Endothelial cell of umbilical vein (primary cell): Measurements from ENCODE around the gene SLC12A3. TPM values are rescaled to one million over a fixed set of nuclear protein-coding genes. Genes with fewer than 3 reads are reported as not detected.

Source experiments
- BruUV-seq: library from RNA; stranded (reverse); fragments of 400-500 nt; replicated peaks from 2 replicates; lab custom pipeline; 2021; lab: Mats Ljungman, UMichigan
- CTCF ChIA-PET: fragments of 300-600, 350-600 bp; sonication (Branson Sonifier 250); formaldehyde crosslinking; loops from one replicate; lab custom pipeline; 2021; ENCODE audit warnings: antibody characterized with exemption, inconsistent platforms; lab: Charles Lee
- POLR2A ChIA-PET: fragments of 300-600, 350-600 bp; sonication (Branson Sonifier 250); formaldehyde crosslinking; loops from one replicate; lab custom pipeline; 2021; ENCODE audit warnings: antibody characterized with exemption, inconsistent platforms; lab: Charles Lee
- DNase-seq: peaks from one replicate; pipeline ENCODE4 v3.0.0-alpha.2; 2011; ENCODE audit warnings: low read depth, low spot score
- FAIRE-seq: peaks from 2 replicates; lab custom pipeline; 2011; peaks lifted over from hg19 to GRCh38; lab: Jason Lieb, UNC
- H2AFZ ChIP-seq: 2 replicates; pipeline ENCODE4 v1.6.0; 2012; ENCODE audit warnings: low read depth, low read length, control low read depth, inconsistent platforms
- H3K27ac ChIP-seq: 2 replicates; pipeline ENCODE4 v1.5.1; 2011; ENCODE audit warnings: low read depth, mild to moderate bottlenecking, control low read depth, low read length, moderate library complexity; ENCODE audit not compliant: insufficient read depth
- H3K27me3 ChIP-seq, 2 experiments: 2 replicates each; pipeline versions ENCODE4 v1.6.0 to v1.6.1; 2011; ENCODE audit warnings: low read length in 2 of 2, mixed read lengths in 1 of 2; ENCODE audit not compliant: control insufficient read depth in 2 of 2, insufficient read depth in 2 of 2
- H3K36me3 ChIP-seq, 2 experiments: 2 replicates in 1 of 2; 3 replicates in 1 of 2; pipeline ENCODE4 v1.5.1; 2011; ENCODE audit warnings: low read length in 2 of 2, mild to moderate bottlenecking in 1 of 2, moderate library complexity in 1 of 2; ENCODE audit not compliant: control insufficient read depth in 2 of 2, insufficient read depth in 2 of 2; ENCODE audit errors: extremely low read depth in 1 of 2
- H3K4me1 ChIP-seq: 3 replicates; pipeline ENCODE4 v1.5.1; 2011; ENCODE audit warnings: mild to moderate bottlenecking, low read length; ENCODE audit not compliant: control insufficient read depth, insufficient read depth; ENCODE audit errors: extremely low read depth
- H3K4me2 ChIP-seq: 2 replicates; pipeline ENCODE4 v1.6.1; 2011; ENCODE audit warnings: low read length, control low read depth, mixed read lengths; ENCODE audit not compliant: insufficient read depth
- H3K4me3 ChIP-seq, 3 experiments: fragments of 200-600 bp in 1 of 3; sonication (generic), shearing (Covaris generic) in 1 of 3; replicated peaks in 1 of 3; 2 replicates each; pipeline ENCODE4 v1.5.1; 2011 to 2016; ENCODE audit warnings: control low read depth in 3 of 3, low read length in 3 of 3, mild to moderate bottlenecking in 2 of 3, inconsistent platforms in 1 of 3, low read depth in 1 of 3, moderate library complexity in 1 of 3; ENCODE audit not compliant: insufficient read depth in 1 of 3
- H3K79me2 ChIP-seq: 2 replicates; pipeline ENCODE4 v1.6.0; 2012; ENCODE audit warnings: low read length, inconsistent platforms; ENCODE audit not compliant: control insufficient read depth, insufficient read depth
- H3K9ac ChIP-seq: replicated peaks from 2 replicates; pipeline ENCODE3; 2011; ENCODE audit warnings: low read length, control low read depth; ENCODE audit not compliant: insufficient read depth; ENCODE audit errors: extremely low read depth
- H3K9me1 ChIP-seq: replicated peaks from 3 replicates; pipeline ENCODE4 v1.6.0; 2011; ENCODE audit warnings: mild to moderate bottlenecking, low read length; ENCODE audit not compliant: control insufficient read depth, insufficient read depth; ENCODE audit errors: extremely low read depth
- H3K9me3 ChIP-seq: replicated peaks from 2 replicates; pipeline ENCODE4 v1.5.1; 2012; ENCODE audit warnings: low read length, inconsistent platforms; ENCODE audit not compliant: control insufficient read depth, insufficient read depth
- H4K20me1 ChIP-seq: replicated peaks from 2 replicates; pipeline ENCODE3; 2011; ENCODE audit warnings: mild to moderate bottlenecking, low read length; ENCODE audit not compliant: control insufficient read depth, insufficient read depth; ENCODE audit errors: extremely low read depth
- CTCF ChIP-seq, 2 donors: IDR thresholded peaks; 1 replicate in 1 of 2; 2 replicates in 1 of 2; pipeline ENCODE4 v1.5.1; 2011; ENCODE audit warnings: low read length in 2 of 2, mild to moderate bottlenecking in 2 of 2, moderate library complexity in 2 of 2, control low read depth in 1 of 2, inconsistent platforms in 1 of 2, low read depth in 1 of 2; ENCODE audit not compliant: insufficient read depth in 1 of 2; ENCODE audit errors: extremely low read depth in 1 of 2
- EZH2 ChIP-seq: IDR thresholded peaks from 2 replicates; pipeline ENCODE4 v1.6.1; 2012; ENCODE audit warnings: borderline replicate concordance, low read depth, mild to moderate bottlenecking, moderate library complexity, low read length, inconsistent platforms; ENCODE audit not compliant: severe bottlenecking
- FOS ChIP-seq: IDR thresholded peaks from 2 replicates; pipeline ENCODE4 v1.6.1; 2011; ENCODE audit warnings: mild to moderate bottlenecking, low read length, moderate library complexity, borderline replicate concordance; ENCODE audit not compliant: insufficient read depth
- GATA2 ChIP-seq: IDR thresholded peaks from 2 replicates; pipeline ENCODE4 v1.7.0; 2011; ENCODE audit warnings: low read depth, mild to moderate bottlenecking, moderate library complexity, mixed read lengths, low read length; ENCODE audit not compliant: insufficient read length, insufficient read depth
- JUN ChIP-seq: IDR thresholded peaks from 2 replicates; pipeline ENCODE4 v1.6.1; 2011; ENCODE audit warnings: borderline replicate concordance, low read depth; ENCODE audit not compliant: insufficient read length, insufficient read depth
- MAX ChIP-seq: IDR thresholded peaks from 2 replicates; pipeline ENCODE4 v1.6.1; 2011; ENCODE audit not compliant: insufficient read depth, insufficient read length
- MYC ChIP-seq: IDR thresholded peaks from one replicate; pipeline ENCODE4 v1.6.1; 2011; ENCODE audit warnings: mild to moderate bottlenecking, low read depth, low read length
- POLR2A ChIP-seq: IDR thresholded peaks from 2 replicates; pipeline ENCODE4 v1.6.1; 2012; ENCODE audit warnings: low read depth, mild to moderate bottlenecking, control low read depth, low read length
- POLR2AphosphoS5 ChIP-seq: IDR thresholded peaks from 2 replicates; pipeline ENCODE4 v1.6.1; 2012; ENCODE audit warnings: low read depth, mild to moderate bottlenecking, control low read depth, low read length, moderate library complexity; ENCODE audit not compliant: insufficient read depth
- dilution Hi-C: fragments of 300-500 bp; cut with MboI; formaldehyde crosslinking; loops from one replicate; pipeline ENCODE4 v1.15.0; 2019; ENCODE audit warnings: low sequenced_read_pairs; ENCODE audit not compliant: extremely low pct_ligation_motif_present
- intact Hi-C: fragments of 100-400 bp; cut with micrococcal nuclease; formaldehyde crosslinking; loops from one replicate; pipeline ENCODE4 v1.10.0; 2022
- polyA plus RNA-seq, 4 experiments: library from polyadenylated mRNA; depleted of rRNA in 3 of 4; stranded (reverse) in 3 of 4; unstranded in 1 of 4; fragments of >200 nt; gene quantifications; 2 replicates each; pipeline versions ENCODE4 v1.2.1 to v1.2.3, GENCODE V29; 2011 to 2012; ENCODE audit warnings: missing spikeins in 1 of 4
- total RNA-seq: library from RNA; stranded (reverse); gene quantifications from 2 replicates; pipeline ENCODE4 v1.2.3, GENCODE V29; 2021

The SLC12A3 gene
- total and polyA plus RNA-seq, 2 donors (not counting 3 experiments of a cell fraction or from before 2014, with no cell fraction given) = not detected

- intact Hi-C loops = no loop called here
- H3K36me3 ChIP-seq = no peaks in the 10 kb centered on the region
- no peaks in the 10 kb centered on the region for H3K27me3 ChIP-seq
- no peak overlapping the region for H2AFZ ChIP-seq
- FAIRE-seq (no peak), DNase-seq (no peak)
- no TSS peak for BruUV-seq
- H3K9me3 ChIP-seq = no peaks in the 10 kb centered on the region
- no peak overlapping the region for H3K9ac ChIP-seq
- no peaks in the 10 kb centered on the region for H4K20me1 ChIP-seq
- H3K27ac ChIP-seq = no peak overlapping the region
- H3K9me1 ChIP-seq = no peaks in the 10 kb centered on the region
- no peak overlapping the region for H3K4me3 ChIP-seq
- no peaks in the 10 kb centered on the region for H3K79me2 ChIP-seq
- H3K4me1 ChIP-seq = no peaks in the 10 kb centered on the region
- dilution Hi-C loops = no loop called here
- H3K4me2 ChIP-seq = no peak overlapping the region
- ChIA-PET POLR2A (no interaction called here), CTCF (interaction anchor here (0.8 to 1.9 kb wide), 2 partner anchors 12 to 19 kb away, joined by 3 to 5 read pairs; no protein-coding TSS in a partner anchor)
- TF ChIP-seq MYC (no peak), MAX (no peak), POLR2AphosphoS5 (no peak), EZH2 (no peak), POLR2A (no peak), JUN (no peak), FOS (no peak), CTCF (IDR thresholded peaks at IDR 0.05; ENCODE audit: extremely low read depth in 1 of 2, insufficient read depth in 1 of 2, low read depth in 1 of 2, low read length in 2 of 2) (no peak), GATA2 (no peak)
Observed at GRCh38 chr16:56874800-56875199, 9.8 kb downstream of the SLC12A3 start.
